ENCODE results near the gene TMEM156. TPM values are rescaled to one million over a fixed set of nuclear protein-coding genes. Genes with fewer than 3 reads are reported as not detected.

The TMEM156 gene
- total and polyA plus RNA-seq, 4 donors = 0.58 to 0.70 (median 0.64) TPM

- TF ChIP-seq RAD21 (IDR thresholded peaks at IDR 0.05) (no peak), YY1 (IDR thresholded peaks at IDR 0.05) (no peak)
Observed at GRCh38 chr4:39066371-39066770, 34.2 kb upstream of the TMEM156 start (continued).

- no peak overlapping the region for H3K4me3 ChIP-seq (ENCODE audit: low read depth in 1 of 3, low read length in 3 of 3)
- no peaks in the 10 kb centered on the region for H3K9me3 ChIP-seq (ENCODE audit: control insufficient read depth in 4 of 4, low read length in 3 of 4)
- H3K27ac ChIP-seq (ENCODE audit: low read depth in 1 of 2, low read length in 2 of 2) = no peak overlapping the region
- H3K4me1 ChIP-seq (ENCODE audit: control insufficient read depth in 4 of 4, insufficient read depth in 4 of 4, low read length in 3 of 4) = peaks cover 1 to 6% (median 3%) of the 10 kb centered on the region in 4 donors
- no peaks in the 10 kb centered on the region for H3K27me3 ChIP-seq (ENCODE audit: control insufficient read depth in 4 of 4, insufficient read depth in 4 of 4, low read length in 3 of 4)
- H3K9ac ChIP-seq (ENCODE audit: low read depth in 1 of 2, low read length in 2 of 2) = no peak overlapping the region
- no peaks in the 10 kb centered on the region for H3K36me3 ChIP-seq (ENCODE audit: control insufficient read depth in 4 of 4, insufficient read depth in 3 of 4, low read depth in 1 of 4, low read length in 3 of 4)
- TF ChIP-seq EGR1 (IDR thresholded peaks at IDR 0.05; ENCODE audit: low read depth in 2 of 2) (no peak), ATF3 (IDR thresholded peaks at IDR 0.05) (no peak), RAD21 (IDR thresholded peaks at IDR 0.05) (no peak), NR2F2 (IDR thresholded peaks at IDR 0.05) (no peak), FOXA1 (IDR thresholded peaks at IDR 0.05) (no peak)
- no peak for DNase-seq (ENCODE audit: low spot score)
Observed at GRCh38 chr4:39063430-39063829, 31.2 kb upstream of the TMEM156 start.

GRCh38 chr4:39062770-39063097 lies 30.5 kb upstream of the TMEM156 start:
- peaks cover 1 to 6% (median 3%) of the 10 kb centered on the region in 4 donors for H3K4me1 ChIP-seq (ENCODE audit: control insufficient read depth in 4 of 4, insufficient read depth in 4 of 4, low read length in 3 of 4)
- no peaks in the 10 kb centered on the region for H3K9me3 ChIP-seq (ENCODE audit: control insufficient read depth in 4 of 4, low read length in 3 of 4)
- no peaks in the 10 kb centered on the region for H3K27me3 ChIP-seq (ENCODE audit: control insufficient read depth in 4 of 4, insufficient read depth in 4 of 4, low read length in 3 of 4)
- no peaks in the 10 kb centered on the region for H3K36me3 ChIP-seq (ENCODE audit: control insufficient read depth in 4 of 4, insufficient read depth in 3 of 4, low read depth in 1 of 4, low read length in 3 of 4)
- 88% methylated on average over 4 of the region's 4 CpGs for WGBS
- no peak for DNase-seq (ENCODE audit: low spot score)
- no peak overlapping the region for H3K4me3 ChIP-seq (ENCODE audit: low read depth in 1 of 3, low read length in 3 of 3)
- TF ChIP-seq HNF4G (IDR thresholded peaks at IDR 0.05) (no peak), GABPA (IDR thresholded peaks at IDR 0.05 in 1 of 2, conservative IDR thresholded peaks at IDR 0.05 in 1 of 2) (no peak), SP1 (IDR thresholded peaks at IDR 0.05) (no peak), FOXA1 (IDR thresholded peaks at IDR 0.05) (no peak), RXRA (IDR thresholded peaks at IDR 0.05) (no peak), JUND (IDR thresholded peaks at IDR 0.05) (no peak), RAD21 (IDR thresholded peaks at IDR 0.05) (no peak), CTCF (IDR thresholded peaks at IDR 0.05; ENCODE audit: low read depth, low read length, missing input control) (no peak), MAX (IDR thresholded peaks at IDR 0.05) (no peak), ATF3 (IDR thresholded peaks at IDR 0.05) (no peak), NR2F2 (IDR thresholded peaks at IDR 0.05) (no peak), TAF1 (conservative IDR thresholded peaks at IDR 0.05) (no peak)
- no peak overlapping the region for H3K9ac ChIP-seq (ENCODE audit: low read depth in 1 of 2, low read length in 2 of 2)
- H3K27ac ChIP-seq (ENCODE audit: low read depth in 1 of 2, low read length in 2 of 2) = no peak overlapping the region

- no peaks in the 10 kb centered on the region for H3K9me3 ChIP-seq (ENCODE audit: control insufficient read depth in 4 of 4, low read length in 3 of 4)
- H3K9ac ChIP-seq (ENCODE audit: low read depth in 1 of 2, low read length in 2 of 2) = no peak within 1 kb of the TSS
- H3K36me3 ChIP-seq (ENCODE audit: control insufficient read depth in 4 of 4, insufficient read depth in 3 of 4, low read depth in 1 of 4, low read length in 3 of 4) = no peaks in the 10 kb centered on the region
- H3K4me3 ChIP-seq (ENCODE audit: low read depth in 1 of 3, low read length in 3 of 3) = no peak within 1 kb of the TSS
- peaks cover 1 to 6% (median 3%) of the 10 kb centered on the region in 4 donors for H3K4me1 ChIP-seq (ENCODE audit: control insufficient read depth in 4 of 4, insufficient read depth in 4 of 4, low read length in 3 of 4)
- 66% methylated on average over 7 of the region's 7 CpGs for whole genome bisulfite sequencing
- H3K27ac ChIP-seq (ENCODE audit: low read depth in 1 of 2, low read length in 2 of 2) = no peak within 1 kb of the TSS
- no peak for DNase-seq (ENCODE audit: low spot score)
- no peaks in the 10 kb centered on the region for H3K27me3 ChIP-seq (ENCODE audit: control insufficient read depth in 4 of 4, insufficient read depth in 4 of 4, low read length in 3 of 4)
- no peak for TF ChIP-seq ATF3 (IDR thresholded peaks at IDR 0.05)
- TF ChIP-seq CTCF (IDR thresholded peaks at IDR 0.05; ENCODE audit: low read depth, low read length, missing input control) = no peak
- TF ChIP-seq HNF4G (IDR thresholded peaks at IDR 0.05) = no peak
- TF ChIP-seq SP1 (IDR thresholded peaks at IDR 0.05) = no peak
- TF ChIP-seq RAD21 (IDR thresholded peaks at IDR 0.05) = no peak
- TF ChIP-seq MAX (IDR thresholded peaks at IDR 0.05) = no peak
- TF ChIP-seq FOXA1 (IDR thresholded peaks at IDR 0.05) = no peak
- no peak for TF ChIP-seq HNF4A (conservative IDR thresholded peaks at IDR 0.05)
Observed at GRCh38 chr4:39062094-39062769, 30.0 kb upstream of the TMEM156 start, which contains the start of gene KLHL5. TSS of gene KLHL5 (plus strand) at chr4:39062232. CDS start at chr4:39062653, 421 bp downstream.
